Stimulated activated CD8-positive, alpha-beta memory T cell treated with anti-CD3 and anti-CD28 coated beads, Interleukin-12 subunit alpha, Interleukin-12 subunit beta, amount 100 ng/mL, for 24 hours (primary cell): ENCODE results near the gene FARSA.
"Not testable (repeated sequence)": the region's sequence is repeated elsewhere in the genome, so short reads cannot be mapped to it uniquely, and the experiment has no call there.

Source experiments
- DNase-seq: peaks from one replicate; pipeline ENCODE4 v3.0.0-alpha.2; 2020; ENCODE audit errors: extremely low read depth

Gene FARSA

GRCh38 chr19:12953799-12954611, 20.5 kb upstream of the FARSA start:
- no peak for DNase-seq

- no peak for DNase-seq
Observed at GRCh38 chr19:12953138-12953798, 19.8 kb upstream of the FARSA start.

GRCh38 chr19:12952488-12953137, 19.1 kb upstream of the FARSA start:
- DNase-seq, result no peak

- not testable (repeated sequence) for DNase-seq
Observed at GRCh38 chr19:12952050-12952449, 18.5 kb upstream of the FARSA start.

GRCh38 chr19:12949363-12950283, 16.1 kb upstream of the FARSA start:
- no peak for DNase-seq

- no peak for DNase-seq
Observed at GRCh38 chr19:12948612-12949362, 15.3 kb upstream of the FARSA start.

GRCh38 chr19:12947702-12948611, 14.4 kb upstream of the FARSA start:
- DNase-seq, result no peak

- no peak for DNase-seq
Observed at GRCh38 chr19:12946731-12947496, 13.4 kb upstream of the FARSA start.

- DNase-seq, result no peak
Observed at GRCh38 chr19:12946092-12946721, 12.7 kb upstream of the FARSA start.

GRCh38 chr19:12945479-12946091, 12.1 kb upstream of the FARSA start, which contains the start of gene RAD23A:
RAD23A (plus strand) TSS chr19:12945862; CDS start chr19:12945949, 87 bp downstream.
- DNase-seq, result peak; percentile 95

- DNase-seq, result no peak
Observed at GRCh38 chr19:12944104-12944674, 10.7 kb upstream of the FARSA start.

- no peak for DNase-seq
Observed at GRCh38 chr19:12943437-12944044, 10.0 kb upstream of the FARSA start.

- no peak for DNase-seq
Observed at GRCh38 chr19:12940897-12941296, 7.4 kb upstream of the FARSA start.

- DNase-seq, result no peak
Observed at GRCh38 chr19:12939975-12940423, 6.5 kb upstream of the FARSA start.

GRCh38 chr19:12938779-12939601, 5.5 kb upstream of the FARSA start:
- DNase-seq, result no peak
